HG02970 (cell line): Measurements from ENCODE around the gene PPP6R1.
A peak's percentile ranks its signal among the peaks of the same experiment; 100 is the strongest.

Source experiments
- ATAC-seq: cut with Tn5 transposase; IDR thresholded peaks from one replicate; pipeline ENCODE4 v1.9.1; 2021; ENCODE audit warnings: mild to moderate bottlenecking, moderate library complexity, moderate number of reproducible peaks; ENCODE audit not compliant: unreplicated experiment, low FRiP score

Gene PPP6R1

DNA sequence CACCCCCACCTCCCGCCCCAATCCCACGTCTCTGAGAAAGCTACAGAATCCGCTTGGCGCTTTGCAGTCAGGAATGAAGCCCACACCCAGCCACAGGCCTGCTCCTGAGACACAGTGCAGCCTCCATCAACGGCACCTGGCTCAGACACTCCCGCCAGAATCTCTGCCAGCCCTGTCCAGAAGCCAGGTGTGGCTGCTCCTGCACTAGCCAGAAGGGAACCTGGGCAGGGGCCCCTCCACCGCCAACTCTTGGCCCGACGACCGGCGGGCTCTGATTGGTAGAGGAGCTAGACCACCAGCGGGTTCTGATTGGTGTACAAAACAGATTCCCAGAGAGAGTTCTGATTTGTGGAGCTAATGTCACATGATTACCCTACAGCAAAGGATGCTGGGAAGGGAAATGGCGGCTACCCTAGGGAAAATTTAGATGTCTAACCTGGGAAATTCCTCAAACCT is 2.9 kb upstream of the PPP6R1 start:
- no peak for ATAC-seq

- ATAC-seq: no peak
These were observed 858 bp upstream of the PPP6R1 start for GRCh38 chr19:55259540-55260210.

GRCh38 chr19:55258476-55258827 is 365 bp downstream of the PPP6R1 start:
- ATAC-seq: peak; percentile 21

GRCh38 chr19:55257461-55258420 is 1.1 kb downstream of the PPP6R1 start:
- ATAC-seq: no peak

DNA sequence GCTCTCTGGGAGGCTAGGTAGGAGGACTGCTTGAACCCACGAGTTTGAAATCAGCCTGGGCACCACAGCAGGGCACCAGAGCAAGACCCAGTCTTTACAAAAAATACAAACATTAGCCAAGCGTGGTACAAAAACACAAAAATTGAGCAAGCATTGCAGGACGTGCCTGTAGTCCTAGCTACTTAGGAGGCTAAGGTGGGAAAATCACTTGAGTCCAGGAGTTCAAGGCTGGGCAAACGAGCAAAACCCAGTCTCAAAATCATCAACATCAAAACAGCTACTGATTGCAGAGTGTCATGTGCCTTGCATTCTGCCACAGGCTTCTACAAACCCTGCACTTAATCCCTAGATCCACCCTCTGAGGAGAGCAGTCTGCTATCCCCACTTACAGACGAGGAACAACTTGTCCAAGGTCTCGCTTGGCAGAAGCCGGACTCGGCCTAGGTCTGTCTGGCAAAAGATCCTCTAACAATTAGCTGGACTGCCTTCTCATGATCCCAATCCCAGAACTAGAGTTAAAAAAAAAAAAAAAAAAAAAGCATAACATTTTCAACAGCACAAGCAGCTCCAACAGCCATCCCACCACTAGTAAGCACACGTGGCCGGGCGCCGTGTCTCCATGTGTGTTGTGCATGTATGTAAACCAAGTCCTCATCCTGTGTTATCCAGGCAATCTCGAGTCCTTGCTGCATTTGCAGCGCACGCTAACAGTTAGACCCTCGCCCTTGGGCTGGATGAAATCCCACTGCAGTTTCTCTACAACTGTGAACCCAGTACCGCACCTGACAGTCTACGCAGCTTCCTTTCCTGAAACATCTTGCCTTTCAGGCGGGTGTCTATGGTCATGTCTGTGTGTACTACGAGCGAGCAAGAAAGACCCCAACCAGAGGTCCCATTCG is 2.0 kb downstream of the PPP6R1 start:
- no peak for ATAC-seq

DNA sequence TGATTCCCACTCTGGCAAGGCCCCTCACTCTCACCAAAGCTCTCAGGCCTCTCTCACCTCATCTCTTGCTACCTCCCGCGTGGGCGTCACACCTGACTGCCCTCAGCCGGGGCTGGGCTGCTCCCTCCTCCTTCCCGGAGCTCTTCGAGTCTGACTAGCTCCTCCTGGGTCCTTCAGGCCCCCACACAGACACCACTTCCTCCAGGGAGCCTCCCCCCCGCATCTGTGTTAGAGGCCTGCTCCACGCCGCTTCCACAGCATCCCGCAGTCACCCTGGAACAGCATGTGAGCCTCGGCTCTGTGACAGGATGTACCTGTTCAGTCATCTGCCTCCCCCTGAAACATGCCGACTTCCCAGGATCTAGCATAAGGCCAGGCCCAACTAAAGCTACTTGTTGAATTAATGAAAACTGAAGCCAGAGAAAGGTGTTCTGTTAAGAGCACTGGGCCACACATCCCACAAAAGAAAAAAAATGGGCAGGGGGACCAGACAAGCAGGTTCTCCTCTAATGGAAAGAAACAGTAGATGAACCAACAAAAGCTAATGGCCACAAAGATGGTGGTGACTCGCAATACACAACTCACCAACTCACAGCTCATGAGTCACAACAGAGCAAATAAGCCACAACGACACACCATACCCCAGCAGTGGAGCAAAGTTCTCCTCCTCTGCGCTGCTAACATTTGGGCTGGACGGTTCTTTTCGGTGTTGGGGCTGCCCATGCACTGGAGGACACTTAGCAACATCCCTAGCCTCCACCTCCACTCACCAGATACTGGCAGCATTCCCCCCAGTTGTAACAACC is 3.0 kb downstream of the PPP6R1 start:
- ATAC-seq: no peak

DNA sequence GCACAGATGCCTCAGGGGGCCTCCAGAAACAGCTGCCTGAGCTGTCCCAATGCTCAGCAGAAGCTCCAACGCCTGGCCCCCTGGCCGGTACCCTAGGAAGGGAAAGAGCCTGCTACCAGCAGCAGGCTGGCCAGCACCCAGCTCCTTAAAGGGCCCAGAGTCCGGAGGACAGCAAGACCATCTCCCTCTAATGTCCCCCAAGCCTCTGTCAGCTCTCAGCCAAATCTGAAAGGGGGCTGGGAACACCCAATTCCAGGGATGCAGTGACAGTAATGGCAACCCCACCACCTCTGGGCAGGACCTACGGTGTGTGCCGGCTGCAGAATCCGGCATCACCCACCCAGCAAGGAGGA is 4.2 kb downstream of the PPP6R1 start:
- ATAC-seq: no peak

- no peak for ATAC-seq
These were observed 4.8 kb downstream of the PPP6R1 start for GRCh38 chr19:55253842-55254624.

GRCh38 chr19:55252760-55253663 is 5.8 kb downstream of the PPP6R1 start:
- ATAC-seq: no peak

DNA sequence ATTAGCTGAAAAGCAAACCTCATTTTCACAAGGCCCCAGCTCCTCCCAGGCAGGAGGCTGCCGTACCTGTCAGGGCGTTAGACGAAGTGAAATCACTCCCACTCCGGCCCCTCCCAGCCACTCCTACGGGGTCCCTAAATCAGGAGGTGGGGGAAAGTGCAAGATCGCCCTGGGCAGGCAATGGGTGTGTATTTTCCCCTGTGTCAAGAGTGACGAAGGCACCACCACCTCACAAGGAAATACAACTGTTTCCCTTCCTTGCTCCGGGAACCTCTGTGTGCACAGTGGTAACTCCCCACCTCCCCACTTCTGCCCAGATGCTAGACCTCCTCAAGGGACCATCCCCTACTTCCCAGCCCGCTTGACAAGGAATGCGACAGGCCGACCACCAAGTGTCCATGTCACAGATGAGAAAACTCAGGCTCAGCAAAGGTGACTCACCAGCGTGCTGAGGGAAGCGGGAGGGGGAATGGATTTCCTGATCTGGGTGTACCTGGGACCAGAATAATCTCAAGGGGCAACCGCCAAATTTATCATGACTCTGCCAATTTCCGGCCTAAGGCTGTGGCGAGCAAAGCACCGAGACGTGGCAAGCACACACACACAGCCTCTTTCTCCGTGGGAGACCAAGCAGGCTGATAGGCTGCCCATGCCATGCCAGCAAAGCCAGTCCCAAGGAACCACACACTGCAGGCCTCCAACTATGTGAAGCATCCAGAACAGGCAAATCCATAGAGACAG is 7.3 kb downstream of the PPP6R1 start:
- no peak for ATAC-seq

DNA sequence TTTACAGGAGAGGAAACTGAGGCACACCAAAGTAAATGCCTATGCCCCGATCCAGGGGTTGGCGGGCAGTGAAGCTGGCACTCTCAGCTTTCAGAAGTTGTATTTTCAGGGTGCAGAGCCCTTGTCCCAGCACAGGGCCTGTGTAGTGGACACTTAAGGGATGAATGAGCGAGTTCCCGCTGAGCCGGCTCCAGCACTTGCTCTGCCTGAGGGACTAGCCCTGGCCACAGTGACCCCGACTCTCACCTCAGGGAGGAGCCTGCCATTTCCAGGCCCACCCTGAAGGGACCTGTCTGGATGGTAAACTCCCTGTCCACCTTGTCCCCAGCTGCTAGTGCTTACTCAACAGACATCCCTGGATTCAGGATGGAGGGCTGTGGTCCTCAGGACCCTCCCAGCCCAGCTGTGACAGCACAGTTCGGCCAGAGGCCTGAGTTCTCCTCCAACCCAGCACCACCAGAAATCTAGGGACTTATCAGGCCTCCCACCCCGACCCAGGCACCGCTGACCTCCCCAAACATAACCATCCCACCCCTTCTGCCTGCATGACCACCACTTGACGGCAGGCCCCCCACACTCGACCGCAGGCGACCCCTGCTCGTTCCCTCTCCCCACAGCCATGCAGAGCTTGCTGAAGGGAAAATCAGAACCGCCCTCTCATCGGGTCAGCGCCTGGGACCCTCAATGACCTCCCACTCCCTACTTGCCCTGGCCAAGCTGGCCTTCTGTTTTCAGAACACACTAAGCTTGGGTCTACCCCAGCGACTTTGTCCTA is 8.4 kb downstream of the PPP6R1 start:
- no peak for ATAC-seq

DNA sequence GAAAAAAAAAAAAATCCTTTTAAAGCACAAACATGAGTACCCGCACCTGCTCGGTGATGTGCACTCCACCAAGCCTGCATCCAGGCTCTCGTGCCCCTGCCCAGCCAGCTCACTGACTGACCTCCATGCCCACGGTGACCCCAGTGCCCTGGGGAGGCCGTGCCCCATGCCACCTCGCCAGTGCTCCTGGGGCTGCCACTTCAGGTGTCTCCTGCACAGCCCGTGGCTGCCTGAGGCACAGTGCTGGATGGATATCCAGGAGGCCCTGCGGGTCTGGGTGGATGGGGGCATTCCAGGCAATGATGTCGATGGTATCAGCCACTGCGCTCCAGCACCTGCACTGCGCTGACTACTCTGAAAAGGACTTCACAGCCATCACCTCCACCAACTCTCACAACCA is 9.0 kb downstream of the PPP6R1 start:
- ATAC-seq: no peak

DNA sequence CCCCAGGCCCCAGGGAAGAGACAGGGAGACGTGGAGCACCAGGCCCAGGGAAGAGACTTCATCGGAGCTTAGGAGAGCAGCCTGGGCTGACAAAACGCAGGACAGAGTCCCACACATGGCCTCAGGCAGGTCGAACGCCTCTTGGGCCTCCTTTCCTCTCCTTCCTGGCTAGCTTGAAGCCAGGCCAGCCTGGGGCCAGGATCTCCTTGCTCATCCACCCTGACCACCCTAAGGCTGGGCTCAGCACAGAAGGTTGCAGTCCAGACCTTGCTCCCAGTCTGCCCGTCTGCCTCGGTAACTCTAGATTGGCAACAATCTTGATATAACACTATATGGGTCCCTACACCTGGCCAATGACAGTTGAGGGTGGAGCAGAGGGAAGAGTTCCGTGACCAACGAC is 10.1 kb downstream of the PPP6R1 start:
- ATAC-seq: no peak

DNA sequence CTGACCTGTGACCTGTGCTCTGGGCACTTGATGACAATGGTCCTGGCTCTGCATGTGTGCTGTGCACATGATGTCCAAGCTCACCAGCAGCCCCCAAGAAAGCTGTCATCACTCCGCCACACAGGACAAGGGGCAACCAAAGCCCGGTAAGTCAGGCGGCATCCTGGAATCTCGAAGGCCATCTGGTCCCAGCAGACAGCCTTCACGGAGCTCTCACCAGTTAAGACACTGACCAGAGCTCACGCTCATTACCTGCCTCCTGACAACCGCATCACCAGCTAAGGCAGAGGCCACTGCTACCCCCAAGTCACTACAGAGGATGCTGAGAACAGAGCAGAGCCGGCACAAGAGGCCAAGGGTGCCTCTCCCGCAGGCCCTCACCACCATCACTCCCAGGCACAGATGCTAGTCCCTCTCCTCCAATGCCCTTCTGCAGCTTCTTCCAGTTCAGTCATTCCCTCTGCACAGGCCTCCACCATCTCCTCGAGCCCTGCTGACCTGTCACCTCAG is 10.6 kb downstream of the PPP6R1 start:
- ATAC-seq: no peak

DNA sequence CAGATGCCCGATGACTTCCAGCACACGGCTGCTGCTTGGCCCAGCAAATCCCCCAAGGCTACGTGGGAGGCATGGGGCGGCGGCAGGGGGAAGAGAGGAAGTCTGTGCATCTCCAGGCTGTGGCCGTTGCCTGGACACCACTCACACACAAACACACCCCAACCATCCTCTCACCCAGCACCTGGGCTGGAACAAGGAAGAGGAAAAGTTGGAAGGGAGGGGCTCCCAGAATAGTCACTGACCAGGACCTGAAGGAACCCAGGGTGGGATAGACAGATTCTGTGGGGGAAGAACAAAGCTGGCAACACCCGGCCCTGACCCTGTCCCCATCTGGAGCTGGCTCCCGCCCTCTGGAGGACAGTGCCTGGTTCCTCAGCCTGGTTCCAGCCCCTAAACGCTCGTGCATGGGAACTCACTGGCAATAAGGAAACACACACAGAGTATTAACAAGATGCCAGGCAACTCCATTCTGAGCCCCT is 11.2 kb downstream of the PPP6R1 start:
- no peak for ATAC-seq
